Retina (tissue), 1 donor: ENCODE results near the gene DDX31.
"Not testable (repeated sequence)": the region's sequence is repeated elsewhere in the genome, so short reads cannot be mapped to it uniquely, and the experiment has no call there.

ENCODE experiments used
- DNase-seq: peaks from one replicate; pipeline ENCODE4 v3.0.0-alpha.2; 2016

Gene DDX31

DNA sequence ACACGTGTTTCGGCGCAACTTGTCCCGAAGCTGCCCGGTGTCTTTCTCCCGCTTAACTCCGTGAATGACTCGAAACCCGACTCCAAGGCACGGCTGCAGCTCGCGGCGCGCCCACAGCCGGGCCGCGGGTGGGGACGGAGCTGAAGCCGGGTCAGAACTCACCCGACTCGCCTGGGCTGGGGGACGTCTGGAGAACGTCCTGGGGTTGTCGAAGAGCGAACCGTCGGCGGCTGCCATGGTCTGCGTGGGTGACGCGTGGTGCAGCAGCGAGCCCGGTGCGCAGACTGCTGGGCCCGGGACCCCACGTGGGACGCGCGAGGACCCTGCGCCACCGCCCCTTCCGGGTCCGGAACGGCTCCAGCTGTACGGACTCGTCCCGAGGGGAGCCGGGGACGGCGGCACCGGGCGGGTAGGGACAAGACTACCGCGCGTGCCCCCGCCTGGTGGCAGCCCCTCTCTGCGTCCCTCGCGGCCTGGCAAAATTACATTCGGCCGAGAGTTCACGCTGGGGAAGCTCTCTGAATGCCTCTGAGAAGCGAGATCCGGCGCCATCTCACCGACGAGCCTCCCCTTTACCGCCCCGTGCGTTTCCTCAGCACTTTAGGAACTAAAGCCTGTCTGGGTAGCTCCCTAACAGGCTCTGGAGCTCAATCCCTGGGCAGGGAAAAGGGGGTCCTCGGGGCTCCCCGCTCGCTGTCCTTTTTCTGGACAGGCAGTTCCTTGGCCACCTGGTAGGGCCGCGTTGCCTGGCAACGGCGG lies at the start of gene DDX31:
Gene DDX31, minus strand, starts transcription at position 286 of the 759 bp plus-strand sequence. Its CDS starts 49 bp downstream, at position 237.
- peak; percentile 98 for DNase-seq

DNA sequence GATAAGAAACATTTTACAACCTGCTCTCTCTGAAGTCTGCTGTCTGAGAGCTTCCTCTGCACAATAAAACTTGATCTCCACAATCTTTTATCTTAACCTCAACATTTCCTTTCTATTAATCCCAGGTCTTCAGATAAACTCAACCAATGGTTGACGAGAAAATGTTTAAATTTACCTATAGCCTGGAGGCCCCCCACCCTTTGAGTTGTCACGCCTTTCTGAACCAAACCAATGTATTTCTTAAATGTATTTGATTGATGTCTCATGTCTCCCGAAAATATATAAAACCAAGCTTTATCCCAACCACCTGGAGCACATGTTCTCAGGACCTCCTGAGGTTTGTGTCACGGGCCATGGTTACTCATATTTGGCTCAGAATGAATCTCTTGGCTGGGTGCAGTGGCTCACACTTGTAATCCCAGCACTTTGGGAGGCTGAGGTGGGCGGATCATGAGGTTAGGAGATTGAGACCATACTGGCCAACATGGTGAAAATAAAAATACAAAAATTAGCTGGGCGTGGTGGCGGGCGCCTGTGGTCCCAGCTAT lies 48.7 kb upstream of the DDX31 start:
- DNase-seq, result not testable (repeated sequence)

DNA sequence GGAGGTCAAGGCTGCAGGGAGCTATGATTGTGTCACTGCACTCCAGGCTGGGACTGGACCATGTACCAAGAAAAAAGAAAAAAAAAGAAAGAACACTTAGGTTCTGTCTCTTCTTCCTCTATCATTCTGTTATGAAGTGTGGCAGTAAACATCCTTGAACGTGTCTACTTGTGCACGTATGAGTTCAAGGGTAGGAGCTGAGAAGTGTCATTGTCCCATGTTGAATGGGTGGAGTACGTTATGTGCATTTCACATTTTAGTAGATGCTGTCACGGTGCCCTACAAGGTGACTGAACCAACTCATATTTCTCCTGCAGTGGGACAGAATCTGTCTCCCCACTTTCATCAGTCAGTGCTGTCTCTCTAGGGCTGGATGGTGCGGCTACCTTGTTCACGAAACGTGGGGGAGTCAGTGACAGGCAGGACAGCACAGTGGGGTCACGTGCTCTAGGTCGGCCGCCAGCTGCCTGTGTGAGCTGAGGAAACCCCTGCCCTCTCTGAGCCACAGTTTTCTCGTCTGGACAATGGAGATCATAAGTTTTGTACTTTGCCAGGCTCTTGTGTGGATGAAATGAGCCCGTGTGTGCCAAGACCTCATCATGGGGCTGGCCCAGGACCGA lies 47.7 kb upstream of the DDX31 start:
- no peak for DNase-seq

DNA sequence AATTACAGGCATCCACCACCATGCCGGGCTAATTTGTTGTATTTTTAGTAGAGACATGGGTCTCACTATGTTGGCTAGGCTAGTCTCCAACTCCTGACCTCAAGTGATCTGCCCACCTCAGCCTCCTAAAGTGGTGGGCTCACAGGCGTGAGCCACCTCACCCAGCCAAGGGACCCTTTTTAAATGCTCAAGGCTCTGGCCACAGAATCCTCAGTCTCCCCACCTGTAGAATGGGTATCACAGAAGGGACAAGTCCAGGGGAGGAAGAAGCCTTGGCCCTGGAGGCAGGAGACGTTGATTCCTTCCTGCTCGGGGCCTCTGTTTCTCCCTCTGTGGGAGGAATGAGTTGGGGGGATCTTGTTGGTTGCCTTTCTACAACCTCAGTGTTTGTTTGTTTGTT lies 46.2 kb upstream of the DDX31 start:
- DNase-seq, result no peak

DNA sequence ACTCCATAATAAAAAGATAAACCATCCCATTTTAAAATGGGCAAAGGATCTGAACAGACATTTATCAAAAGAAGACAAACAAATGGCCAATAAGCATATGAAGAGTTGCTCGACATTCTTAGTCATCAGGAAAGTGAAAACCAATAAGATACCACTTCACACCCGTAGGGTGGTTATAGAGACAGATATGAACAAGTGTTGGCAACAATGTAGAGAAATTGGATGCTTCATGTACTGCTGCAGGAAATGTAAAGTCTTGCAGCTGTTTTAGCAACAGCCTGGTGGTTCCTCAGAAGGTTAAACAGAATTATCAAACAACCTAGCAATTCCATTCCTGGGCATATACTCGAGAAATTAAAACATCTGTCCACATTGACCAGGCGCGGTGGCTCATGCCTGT lies 43.0 kb upstream of the DDX31 start:
- no peak for DNase-seq

DNA sequence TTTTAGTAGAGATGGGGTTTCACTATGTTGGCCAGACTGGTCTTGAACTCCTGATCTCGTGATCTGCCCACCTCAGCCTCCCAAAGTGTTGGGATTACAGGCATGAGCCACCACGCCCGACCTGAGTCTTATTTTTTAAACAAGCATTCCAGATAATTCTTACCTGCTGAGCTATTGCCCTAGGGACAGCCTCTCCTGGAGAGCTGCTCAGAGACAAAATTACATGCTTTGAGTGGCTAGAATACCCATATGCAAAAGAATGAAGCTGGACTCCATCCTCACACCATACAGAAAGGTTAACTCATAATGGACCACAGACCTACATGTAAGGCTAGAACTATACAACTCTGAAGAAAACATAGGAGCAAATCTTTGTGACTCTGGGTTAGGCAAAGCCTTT lies 42.1 kb upstream of the DDX31 start:
- DNase-seq, result no peak

DNA sequence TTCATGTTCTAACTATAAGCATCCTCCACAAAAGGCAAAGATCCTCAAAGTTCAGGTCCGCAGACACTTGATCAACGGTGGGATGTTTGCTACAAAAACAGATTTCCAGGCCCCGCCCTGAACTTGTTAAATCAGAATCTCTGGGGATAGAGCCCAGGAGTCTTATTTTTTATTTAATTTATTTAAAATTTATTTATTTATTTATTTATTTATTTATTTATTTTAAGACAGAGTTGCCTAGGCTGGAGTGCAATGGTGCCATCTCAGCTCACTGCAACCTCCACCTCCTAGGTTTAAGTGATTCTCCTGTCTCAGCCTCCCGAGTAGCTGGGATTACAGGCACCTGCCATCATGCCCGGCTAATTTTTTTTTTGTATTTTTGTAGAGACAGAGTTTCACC lies 41.4 kb upstream of the DDX31 start:
- DNase-seq, result not testable (repeated sequence)

DNA sequence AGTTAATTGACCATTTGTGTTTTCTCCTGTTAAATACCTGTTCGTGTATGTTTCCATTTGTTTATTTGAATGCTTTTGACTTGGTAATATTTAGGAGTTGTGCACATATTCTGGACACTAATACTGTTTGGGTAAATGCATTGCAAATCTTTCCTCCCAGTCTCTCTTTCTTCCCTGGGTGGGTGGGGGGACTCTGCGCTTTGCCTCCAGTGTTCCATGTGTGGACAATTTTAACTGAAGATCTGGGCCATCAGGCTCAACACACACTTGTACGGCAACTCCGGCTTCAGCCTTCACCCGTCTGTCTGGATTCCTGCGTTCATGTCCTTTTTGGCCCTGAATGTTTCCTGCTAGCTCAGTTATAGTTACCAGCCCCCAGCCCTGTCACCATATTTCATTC lies 40.5 kb upstream of the DDX31 start:
- DNase-seq, result no peak

DNA sequence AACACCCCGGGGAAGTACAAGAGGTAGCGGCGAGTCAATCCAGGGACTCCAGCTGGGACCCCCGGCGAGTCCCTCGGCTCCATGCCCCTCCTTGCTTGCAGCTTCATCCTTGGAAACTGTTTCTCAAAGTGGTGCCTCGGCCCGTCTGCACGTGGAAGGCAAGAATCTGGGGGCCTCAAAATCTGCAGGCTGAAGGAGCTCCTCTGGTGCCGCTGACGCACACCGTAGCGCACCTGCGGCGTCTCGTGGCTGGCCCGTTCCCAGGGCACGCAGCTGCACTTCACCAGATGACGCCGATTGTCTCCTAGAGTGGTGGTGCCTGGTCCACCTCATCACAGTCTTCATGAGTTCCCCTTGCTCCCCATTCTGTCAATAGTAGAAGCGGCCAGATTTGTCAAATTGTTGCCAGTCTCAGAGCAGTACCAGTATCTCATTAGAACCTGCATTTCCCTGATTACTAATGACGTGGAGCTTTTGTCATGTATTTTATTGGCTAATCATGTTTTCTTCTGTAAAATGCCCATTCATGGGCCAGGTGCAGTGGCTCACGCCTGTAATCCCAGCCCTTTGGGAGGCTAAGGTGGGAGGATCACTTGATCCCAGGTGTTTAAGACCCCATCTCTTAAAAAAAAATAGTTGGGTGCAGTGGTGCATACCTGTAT lies 39.1 kb upstream of the DDX31 start:
- DNase-seq, result no peak

DNA sequence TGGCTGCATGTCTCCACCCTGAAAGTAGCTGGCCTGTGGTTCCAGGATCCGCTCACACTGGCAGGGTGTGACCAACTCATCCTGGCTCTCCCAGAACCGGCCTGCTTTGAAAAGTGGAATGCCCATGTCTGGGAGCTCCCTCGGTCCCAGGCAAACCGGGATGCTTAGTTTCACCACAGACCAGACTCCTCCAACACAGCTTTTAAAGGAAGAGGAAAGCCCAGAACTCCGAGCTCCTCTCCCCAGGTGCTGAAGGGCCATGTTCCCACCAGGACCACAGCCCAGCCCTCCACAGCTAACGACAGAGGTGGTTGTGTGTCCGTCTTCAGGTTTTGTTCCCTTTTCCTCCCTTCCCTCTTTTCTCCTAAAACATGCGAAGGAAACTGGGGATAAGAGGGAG lies 38.5 kb upstream of the DDX31 start:
- DNase-seq, result no peak

DNA sequence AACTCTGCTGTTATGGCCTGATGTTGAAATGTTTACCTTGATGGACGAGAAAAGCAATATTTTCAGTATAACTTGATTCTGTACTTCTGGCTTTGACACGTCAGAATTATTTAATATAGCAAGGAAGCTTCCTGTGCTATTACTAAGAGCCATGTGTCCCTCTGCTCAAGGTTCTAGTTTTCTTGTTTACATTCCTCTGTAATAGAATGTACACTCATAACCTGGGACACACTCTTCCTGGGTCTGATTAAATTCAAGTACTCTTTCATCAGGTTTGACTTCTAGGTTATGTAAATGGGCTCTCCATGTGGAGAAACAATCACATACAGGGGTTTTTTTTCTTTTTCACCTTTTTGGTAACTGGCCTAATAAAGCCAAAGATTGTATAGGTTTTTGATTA lies 33.6 kb upstream of the DDX31 start:
- no peak for DNase-seq

DNA sequence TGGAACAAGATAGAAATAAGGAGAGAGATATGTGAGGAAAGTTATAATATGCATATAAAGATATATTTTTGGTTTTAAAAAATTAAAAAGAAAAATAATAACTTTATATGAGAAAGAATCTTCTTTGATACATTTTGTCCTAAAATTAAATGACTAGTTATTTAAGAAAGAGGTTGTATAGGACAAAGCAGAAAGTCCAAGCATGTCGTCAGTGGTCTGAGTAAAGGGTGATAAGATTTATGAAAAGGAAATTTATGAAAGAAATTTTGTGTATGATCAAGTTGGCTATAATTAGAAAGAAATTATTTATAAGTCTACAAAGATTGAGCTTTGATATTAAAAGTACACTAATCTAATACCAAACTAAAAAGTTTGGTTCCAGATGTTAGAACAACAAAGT lies 32.5 kb upstream of the DDX31 start:
- no peak for DNase-seq

DNA sequence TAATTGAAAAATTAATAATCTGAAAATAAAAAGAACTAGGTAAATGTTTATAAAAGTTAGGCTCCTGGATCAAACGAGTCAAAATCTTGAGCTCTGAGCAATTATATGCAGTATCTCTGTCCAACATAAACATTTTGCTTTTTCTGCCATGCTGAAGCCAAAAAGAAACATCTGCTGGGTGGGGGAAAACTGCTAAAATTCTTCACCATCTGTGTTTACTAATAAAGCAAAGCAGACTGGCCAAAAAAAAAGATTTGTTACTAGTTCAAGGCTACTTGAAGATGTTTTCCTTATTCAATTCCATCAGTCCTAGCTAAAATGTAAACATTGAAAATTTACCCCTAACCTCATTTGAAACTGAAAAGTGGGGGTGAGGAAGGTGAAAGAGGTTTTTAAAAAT lies 30.2 kb upstream of the DDX31 start:
- DNase-seq, result no peak

DNA sequence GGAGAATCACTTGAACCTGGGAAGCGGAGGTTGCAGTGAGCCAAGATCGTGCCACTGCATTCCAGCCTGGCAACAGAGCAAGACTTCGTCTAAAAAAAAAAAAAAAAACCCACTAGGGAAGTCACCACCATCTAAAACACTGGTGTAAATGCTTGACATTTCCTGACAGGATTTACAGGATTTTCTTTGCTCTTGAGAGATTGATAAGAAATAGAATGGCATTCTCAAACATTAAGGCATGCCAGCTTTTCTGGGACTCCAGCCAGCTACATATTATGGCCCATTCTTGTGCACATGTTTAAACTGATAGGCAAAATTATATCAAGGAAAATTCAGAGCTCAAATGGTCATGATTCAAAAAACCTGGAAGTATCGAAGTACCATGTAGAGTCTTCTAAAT lies 29.2 kb upstream of the DDX31 start:
- DNase-seq, result no peak

DNA sequence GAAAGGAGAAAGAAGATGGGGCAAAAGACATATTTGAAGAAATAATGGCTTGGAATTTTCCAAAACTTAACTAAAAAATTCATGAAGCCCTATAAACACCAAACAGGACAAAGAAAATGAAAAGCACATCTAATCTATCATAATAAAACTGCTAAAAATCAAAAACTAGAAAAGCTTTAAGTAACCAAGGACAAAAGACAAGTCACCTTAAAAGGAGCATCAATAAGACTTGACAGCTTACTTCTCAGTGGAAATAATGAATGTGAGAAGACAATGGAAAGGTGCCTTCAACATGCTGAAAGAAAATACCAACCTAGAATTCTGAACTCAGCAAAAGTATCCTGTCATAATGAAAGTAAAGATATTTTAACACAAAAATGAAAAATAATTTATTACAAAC lies 27.4 kb upstream of the DDX31 start:
- DNase-seq, result no peak

DNA sequence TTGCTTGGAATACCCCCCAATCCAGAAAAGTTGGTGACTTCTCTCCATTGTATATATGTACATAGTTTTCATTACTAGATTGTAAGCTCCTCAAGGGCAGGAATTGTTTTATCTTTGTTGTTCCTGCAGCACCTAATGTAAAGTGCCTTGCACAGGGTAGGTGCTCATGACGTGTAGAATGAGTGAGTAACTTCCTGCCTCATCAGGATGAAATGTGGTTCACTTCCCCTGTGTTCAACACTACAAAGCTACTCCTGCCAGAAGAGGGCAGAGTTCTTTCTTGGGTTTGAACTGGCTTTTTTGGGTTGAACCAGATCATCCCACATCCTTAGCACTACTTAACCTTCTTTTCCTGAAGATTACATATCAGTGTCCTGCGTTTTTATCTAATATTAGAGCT lies 24.4 kb upstream of the DDX31 start:
- no peak for DNase-seq

DNA sequence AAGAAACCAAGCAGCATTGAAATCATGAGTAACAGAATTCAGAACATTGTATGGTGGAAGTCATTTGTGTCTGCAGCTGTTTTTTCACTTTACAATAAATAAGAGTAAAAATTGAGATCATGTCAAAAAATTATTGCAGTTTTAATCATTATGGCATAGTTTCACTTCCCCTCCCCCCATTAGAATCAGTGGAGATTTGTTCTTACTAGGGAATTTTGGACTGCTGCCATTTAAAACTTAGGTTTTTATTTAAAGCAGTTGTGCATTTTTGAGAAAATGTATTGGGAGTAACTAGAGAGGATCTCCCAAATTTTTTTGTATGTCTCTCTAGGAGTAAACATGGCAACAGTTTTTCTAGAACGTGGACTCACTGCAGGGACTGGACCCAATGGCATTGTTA lies 20.9 kb upstream of the DDX31 start:
- DNase-seq, result no peak

DNA sequence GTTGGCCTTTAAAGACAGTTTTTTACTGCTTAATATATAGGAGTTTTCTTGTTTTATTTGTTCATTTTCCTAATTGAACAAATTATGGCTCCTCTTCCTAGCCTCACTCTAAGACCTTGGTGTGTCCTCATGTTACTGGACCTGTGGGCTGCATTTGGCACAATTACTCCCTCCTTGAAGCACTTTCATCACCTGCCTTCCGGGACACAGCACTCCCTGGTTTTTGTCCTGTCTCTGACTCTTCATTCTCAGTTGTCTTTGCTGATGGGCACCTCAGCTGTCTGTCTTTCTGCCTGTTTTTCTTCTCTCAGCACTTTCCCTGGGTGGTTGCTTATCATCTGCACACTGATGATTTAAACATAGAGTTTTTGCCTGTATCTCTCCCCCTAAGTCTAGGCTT lies 14.1 kb upstream of the DDX31 start:
- no peak for DNase-seq

DNA sequence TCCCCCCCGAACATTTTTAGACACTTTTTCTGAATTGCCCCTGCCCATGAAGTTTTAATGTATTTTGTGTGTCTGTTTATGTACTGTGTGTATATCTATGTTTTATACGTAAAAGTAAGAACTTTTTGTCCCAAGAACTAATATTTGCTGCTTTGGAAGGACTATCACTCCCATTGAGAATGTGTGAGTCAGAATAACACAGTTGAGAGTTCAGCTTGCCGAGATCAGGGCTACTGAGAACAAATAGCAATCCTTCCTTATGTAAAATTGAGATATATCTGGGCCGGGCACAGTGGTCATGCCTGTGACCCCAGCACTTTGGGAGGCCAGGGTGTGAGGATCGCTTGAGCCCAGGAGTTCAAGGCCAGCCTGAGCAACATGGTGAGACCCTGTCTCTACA lies 11.8 kb upstream of the DDX31 start:
- DNase-seq, result no peak

DNA sequence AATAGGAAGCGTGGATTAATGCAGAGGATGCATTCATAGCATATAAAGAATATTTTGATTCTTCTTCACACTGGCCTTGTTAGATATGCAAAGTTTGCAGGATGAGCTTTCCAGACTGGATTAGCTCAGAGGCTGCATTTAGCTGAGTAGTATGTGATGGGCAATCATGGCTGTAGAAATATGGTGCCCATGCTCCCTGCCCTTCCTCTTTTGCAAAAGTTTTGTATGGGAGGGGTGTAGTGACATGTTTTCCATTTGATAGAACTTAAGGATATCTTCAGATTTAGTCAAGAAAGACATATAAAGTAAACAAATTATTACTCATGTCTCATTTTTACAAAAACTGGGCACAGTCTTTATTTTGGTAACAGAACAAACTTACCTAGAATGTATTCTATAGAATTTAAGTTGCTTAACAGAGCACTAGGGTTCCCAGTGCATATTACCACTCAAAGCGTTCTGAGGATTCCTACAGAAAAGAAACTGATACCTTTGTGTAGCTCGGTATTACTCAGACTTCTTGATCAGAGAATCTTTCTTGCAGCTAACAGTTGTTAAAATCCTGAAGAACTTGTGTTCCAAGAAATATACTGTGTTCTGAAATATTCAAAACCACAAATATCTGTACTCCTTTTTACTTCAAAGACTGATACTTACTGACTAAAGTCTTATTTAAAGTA lies 10.3 kb upstream of the DDX31 start:
- DNase-seq, result no peak

DNA sequence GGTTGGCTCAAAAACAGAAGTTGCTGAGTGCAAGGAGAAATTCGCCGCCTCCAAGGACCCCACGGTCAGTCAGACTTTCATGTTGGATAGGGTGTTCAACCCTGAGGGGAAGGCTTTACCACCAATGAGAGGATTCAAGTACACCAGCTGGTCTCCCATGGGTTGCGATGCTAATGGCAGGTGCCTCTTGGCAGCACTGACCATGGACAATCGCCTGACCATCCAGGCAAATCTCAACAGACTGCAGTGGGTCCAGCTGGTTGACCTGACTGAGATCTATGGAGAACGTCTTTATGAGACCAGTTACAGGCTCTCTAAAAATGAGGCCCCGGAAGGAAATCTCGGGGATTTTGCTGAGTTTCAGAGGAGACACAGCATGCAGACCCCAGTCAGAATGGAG lies 8.2 kb upstream of the DDX31 start:
- DNase-seq, result no peak

DNA sequence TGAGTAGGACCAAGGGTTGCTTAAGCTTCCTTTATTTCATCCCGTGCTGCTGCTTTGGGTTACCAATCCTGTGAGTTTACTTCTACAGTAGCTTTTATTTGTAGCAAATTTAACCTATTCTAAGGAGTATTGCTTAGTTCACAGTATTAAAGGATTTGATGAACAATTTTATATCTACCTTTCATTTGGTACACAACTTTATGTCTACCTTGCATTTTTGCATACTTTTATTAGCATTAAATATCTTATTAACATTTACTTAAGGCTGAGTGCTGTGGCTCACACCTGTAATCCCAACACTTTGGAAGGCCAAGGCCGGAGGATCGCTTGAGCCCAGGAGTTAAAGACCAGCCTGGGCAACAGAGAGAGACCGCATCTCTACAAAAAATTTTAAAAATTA lies 4.7 kb upstream of the DDX31 start:
- DNase-seq, result no peak

DNA sequence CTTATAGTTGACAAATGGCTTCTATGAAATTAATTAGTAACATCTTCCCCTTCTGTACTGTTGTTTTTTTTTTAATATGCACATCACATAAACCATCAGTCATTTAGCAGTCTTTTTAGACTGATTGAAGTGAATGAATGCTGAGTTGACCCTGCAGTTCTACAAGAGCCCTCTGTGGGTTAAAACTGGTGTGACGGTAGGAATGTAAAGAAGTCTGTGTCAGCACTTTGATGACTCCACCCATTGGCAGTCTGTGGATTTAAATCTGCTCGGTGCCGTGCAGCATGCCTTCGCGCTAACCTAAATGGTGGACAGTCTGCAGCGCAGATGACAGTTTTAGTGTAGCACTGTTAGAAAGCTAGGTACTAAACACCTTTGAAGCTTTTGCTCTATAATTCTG lies 3.6 kb upstream of the DDX31 start:
- DNase-seq, result no peak

DNA sequence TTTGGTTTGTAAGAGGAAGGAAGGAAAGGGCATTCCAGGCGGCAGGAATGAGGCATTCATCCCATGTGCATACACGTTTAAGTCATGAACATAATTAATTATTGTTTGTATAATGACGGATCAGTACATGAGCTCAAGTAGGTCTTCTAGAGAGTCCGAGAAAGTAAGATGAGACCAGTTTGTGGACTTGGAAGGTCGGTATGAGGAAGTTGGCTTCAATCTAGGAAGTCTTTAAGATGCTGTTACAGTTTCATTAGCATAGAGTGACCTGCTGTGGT lies 2.6 kb upstream of the DDX31 start:
- DNase-seq, result no peak
